HG03135 (cell line): ENCODE results near the gene GFER.

Experiments
- ATAC-seq: cut with Tn5 transposase; IDR thresholded peaks from one replicate; pipeline ENCODE4 v1.9.1; 2021; ENCODE audit warnings: mild to moderate bottlenecking, moderate library complexity; ENCODE audit not compliant: unreplicated experiment

The GFER gene

GRCh38 chr16:1990101-1990350 lies 6.0 kb downstream of the GFER start:
- ATAC-seq: no peak

- no peak for ATAC-seq
These were observed 6.5 kb downstream of the GFER start for GRCh38 chr16:1990351-1991134.

GRCh38 chr16:1991135-1991551 lies 7.2 kb downstream of the GFER start:
- no peak for ATAC-seq

GRCh38 chr16:1991588-1991947 lies 7.6 kb downstream of the GFER start:
- no peak for ATAC-seq

GRCh38 chr16:1991948-1992703 lies 8.1 kb downstream of the GFER start:
- ATAC-seq: peak; percentile 47

- ATAC-seq: no peak
These were observed 8.8 kb downstream of the GFER start for GRCh38 chr16:1992704-1993317.

- ATAC-seq: no peak
These were observed 9.7 kb downstream of the GFER start for GRCh38 chr16:1993731-1994131.

- ATAC-seq: no peak
These were observed 13.7 kb downstream of the GFER start for GRCh38 chr16:1997494-1998359.

- ATAC-seq: no peak
These were observed 14.4 kb downstream of the GFER start for GRCh38 chr16:1998360-1998835.

GRCh38 chr16:1998852-1999801 lies 15.1 kb downstream of the GFER start:
- no peak for ATAC-seq

GRCh38 chr16:1999866-2000514 lies 16.0 kb downstream of the GFER start:
- ATAC-seq: no peak

- ATAC-seq: no peak
These were observed 17.0 kb downstream of the GFER start for GRCh38 chr16:2001035-2001434.

- no peak for ATAC-seq
These were observed 17.7 kb downstream of the GFER start for GRCh38 chr16:2001456-2002355.

GRCh38 chr16:2002406-2003230 lies 18.6 kb downstream of the GFER start:
- no peak for ATAC-seq

- no peak for ATAC-seq
These were observed 19.3 kb downstream of the GFER start for GRCh38 chr16:2003231-2003826.

- peak; percentile 60 for ATAC-seq
These were observed 20.0 kb downstream of the GFER start for GRCh38 chr16:2003827-2004641.
